Stimulated activated CD4-positive, alpha-beta T cell treated with anti-CD3 and anti-CD28 coated beads, TNF-alpha, amount 100 ng/mL, for 1 hour (primary cell): ENCODE data around the gene SLC12A1.

ENCODE experiments used
- DNase-seq, 3 donors: peaks; one replicate each; pipeline ENCODE4 v3.0.0-alpha.2; 2020; ENCODE audit warnings: low read depth in 3 of 3, low spot score in 1 of 3

SLC12A1 gene

GRCh38 chr15:48205981-48206380 is at the start of gene SLC12A1:
Gene SLC12A1, plus strand, starts transcription at chr15:48206302. Its CDS starts 1,418 bp downstream, at chr15:48207720.
- DNase-seq: no peak

- DNase-seq: no peak
Observed at GRCh38 chr15:48168616-48169015, 37.5 kb upstream of the SLC12A1 start.

- DNase-seq: no peak
Observed at GRCh38 chr15:48170981-48171380, 35.1 kb upstream of the SLC12A1 start.

- DNase-seq: no peak
Observed at GRCh38 chr15:48175126-48175525, 31.0 kb upstream of the SLC12A1 start.

- DNase-seq: no peak
Observed at GRCh38 chr15:48176112-48176511, 30.0 kb upstream of the SLC12A1 start.

GRCh38 chr15:48176957-48177356 is 29.1 kb upstream of the SLC12A1 start:
- no peak for DNase-seq

- no peak for DNase-seq
Observed at GRCh38 chr15:48177383-48177765, 28.7 kb upstream of the SLC12A1 start.

- peak; percentile 9 to 47 (median 16) for DNase-seq
Observed at GRCh38 chr15:48177766-48178647, 28.1 kb upstream of the SLC12A1 start, which contains the start of gene MYEF2. Gene MYEF2, minus strand, starts transcription at chr15:48178295. Its CDS starts 58 bp downstream, at chr15:48178237.

GRCh38 chr15:48178648-48178931 is 27.5 kb upstream of the SLC12A1 start:
- DNase-seq: no peak

GRCh38 chr15:48182749-48183148 is 23.4 kb upstream of the SLC12A1 start:
- DNase-seq: no peak

- no peak for DNase-seq
Observed at GRCh38 chr15:48185529-48185928, 20.6 kb upstream of the SLC12A1 start.

- no peak for DNase-seq
Observed at GRCh38 chr15:48186271-48186670, 19.8 kb upstream of the SLC12A1 start.

GRCh38 chr15:48190932-48191573 is 15.0 kb upstream of the SLC12A1 start:
- DNase-seq: peak in 1 of 3 donors; percentile 16

GRCh38 chr15:48191574-48192225 is 14.4 kb upstream of the SLC12A1 start, which contains the start of gene CTXN2:
Gene CTXN2, plus strand, starts transcription at chr15:48191665. Its CDS starts 9,636 bp downstream, at chr15:48201301.
- DNase-seq: no peak

- DNase-seq: no peak
Observed at GRCh38 chr15:48202068-48202467, 4.0 kb upstream of the SLC12A1 start.

- no peak for DNase-seq
Observed at GRCh38 chr15:48221261-48221660, 15.2 kb downstream of the SLC12A1 start.

- no peak for DNase-seq
Observed at GRCh38 chr15:48221885-48222284, 15.8 kb downstream of the SLC12A1 start.

GRCh38 chr15:48222627-48223026 is 16.5 kb downstream of the SLC12A1 start:
- no peak for DNase-seq

- DNase-seq: no peak
Observed at GRCh38 chr15:48225771-48226170, 19.7 kb downstream of the SLC12A1 start.

- no peak for DNase-seq
Observed at GRCh38 chr15:48230498-48230897, 24.4 kb downstream of the SLC12A1 start.

GRCh38 chr15:48233246-48233645 is 27.1 kb downstream of the SLC12A1 start:
- DNase-seq: no peak

- DNase-seq: no peak
Observed at GRCh38 chr15:48239334-48239733, 33.2 kb downstream of the SLC12A1 start.
